H1 (cell line): ENCODE results near the gene TECR. TPM values are rescaled to one million over a fixed set of nuclear protein-coding genes. Genes with fewer than 3 reads are reported as not detected.

ENCODE experiments used
- ASH2L ChIP-seq: fragments of 200-600, 300-600 bp; sonication (generic); IDR thresholded peaks from one replicate; pipeline ENCODE4 v1.7.1; 2017; ENCODE audit warnings: low read length
- CBX8 ChIP-seq: fragments of 300-800, 300-1000 bp; sonication (generic); IDR thresholded peaks from 2 replicates; pipeline ENCODE4 v1.7.1; 2016; ENCODE audit warnings: low read depth, low read length, borderline replicate concordance
- CHD1 ChIP-seq: IDR thresholded peaks from 2 replicates; pipeline ENCODE4 v1.6.1; 2012; ENCODE audit warnings: low read depth, low read length, improper control_type of control experiment
- CHD2 ChIP-seq: IDR thresholded peaks from 2 replicates; pipeline ENCODE4 v1.6.1; 2012; ENCODE audit warnings: low read length, improper control_type of control experiment
- CTBP2 ChIP-seq: IDR thresholded peaks from 2 replicates; pipeline ENCODE4 v1.7.0; 2011; ENCODE audit warnings: borderline replicate concordance, mild to moderate bottlenecking, moderate library complexity, mixed read lengths, low read length; ENCODE audit not compliant: insufficient read depth, insufficient read length
- GTF2F1 ChIP-seq: IDR thresholded peaks from 2 replicates; pipeline ENCODE4 v1.6.1; 2012; ENCODE audit warnings: low read depth, low read length, improper control_type of control experiment, borderline replicate concordance
- JUN ChIP-seq: IDR thresholded peaks from 2 replicates; pipeline ENCODE4 v1.6.1; 2011; ENCODE audit warnings: low read depth, mild to moderate bottlenecking, improper control_type of control experiment, low read length
- KDM1A ChIP-seq: fragments of 200-600, 300-600 bp; sonication (generic); IDR thresholded peaks from 2 replicates; pipeline ENCODE4 v1.7.1; 2016; ENCODE audit warnings: mild to moderate bottlenecking, low read length, borderline replicate concordance
- KDM4A ChIP-seq: IDR thresholded peaks from one replicate; pipeline ENCODE4 v1.7.1; 2012; ENCODE audit warnings: low read depth, mild to moderate bottlenecking, moderate library complexity, low read length, inconsistent platforms; ENCODE audit not compliant: severe bottlenecking
- MAFK ChIP-seq: IDR thresholded peaks from 2 replicates; pipeline ENCODE4 v1.6.1; 2012; ENCODE audit warnings: low read depth, mild to moderate bottlenecking, improper control_type of control experiment, low read length
- POLR2AphosphoS5 ChIP-seq: IDR thresholded peaks from 2 replicates; pipeline ENCODE4 v1.6.1; 2011; ENCODE audit warnings: low read depth, low read length
- RBBP5 ChIP-seq: IDR thresholded peaks from 2 replicates; pipeline ENCODE4 v1.7.1; 2012; ENCODE audit warnings: low read depth, mild to moderate bottlenecking, inconsistent platforms, low read length, moderate library complexity, borderline replicate concordance
- RXRA ChIP-seq: IDR thresholded peaks from 2 replicates; pipeline ENCODE4 v1.6.1; 2011; ENCODE audit warnings: low read depth, mild to moderate bottlenecking, low read length, moderate library complexity; ENCODE audit not compliant: insufficient read depth
- SIX5 ChIP-seq: IDR thresholded peaks from 2 replicates; pipeline ENCODE4 v1.6.1; 2011; ENCODE audit warnings: mild to moderate bottlenecking, low read depth, low read length
- TAF1 ChIP-seq: IDR thresholded peaks from 2 replicates; pipeline ENCODE4 v1.6.1; 2011; ENCODE audit warnings: mild to moderate bottlenecking, low read depth, low read length
- TBP ChIP-seq: IDR thresholded peaks from 2 replicates; pipeline ENCODE4 v1.6.1; 2011; ENCODE audit warnings: low read depth, low read length, improper control_type of control experiment
- TCF12 ChIP-seq: IDR thresholded peaks from 2 replicates; pipeline ENCODE4 v1.6.1; 2011; ENCODE audit warnings: low read depth, mild to moderate bottlenecking, low read length
- TEAD4 ChIP-seq: IDR thresholded peaks from 2 replicates; pipeline ENCODE4 v1.6.1; 2012; ENCODE audit warnings: low read depth, low read length, inconsistent platforms, mixed read lengths
- ZNF274 ChIP-seq: IDR thresholded peaks from 2 replicates; pipeline ENCODE4 v1.7.0; 2012; ENCODE audit warnings: low read length, borderline replicate concordance; ENCODE audit errors: extremely low read depth
- polyA plus RNA-seq, 7 experiments: library from polyadenylated mRNA; depleted of rRNA in 3 of 7; stranded (reverse) in 5 of 7; unstranded in 2 of 7; fragments of >200 nt in 5 of 7; fragments of 200-250 nt in 2 of 7; gene quantifications; 1 replicate in 5 of 7; 2 replicates in 1 of 7; 4 replicates in 1 of 7; pipeline versions ENCODE4 v1.2.1 to v1.2.3, GENCODE V29; 2011 to 2013; ENCODE audit warnings: missing spikeins in 2 of 7, mixed read lengths in 2 of 7
- total RNA-seq: library from RNA; stranded (reverse); fragmentation: NEBNext Ultra II Directional; extraction: Animal tissue kit (Norgen Biotek cat#: 25700); gene quantifications from 2 replicates; pipeline ENCODE4 v1.2.1, GENCODE V29; 2021
- TF ChIP-seq, protein P1 (sequence below): IDR thresholded peaks from 2 replicates; pipeline ENCODE4 v1.6.1; 2011; ENCODE audit warnings: low read depth, mild to moderate bottlenecking, low read length; ENCODE audit not compliant: insufficient read depth
- TF ChIP-seq, protein P2 (sequence below): IDR thresholded peaks from 2 replicates; pipeline ENCODE4 v1.6.1; 2012; ENCODE audit warnings: inconsistent platforms
- TF ChIP-seq, protein P3 (sequence below): IDR thresholded peaks from 2 replicates; pipeline ENCODE4 v1.6.1; 2011; ENCODE audit warnings: low read length, improper control_type of control experiment

The TECR gene
- total and polyA plus RNA-seq, 2 of the 8 experiments (the other 6 are each of a cell fraction or from before 2014, with no cell fraction given): 172 to 405 TPM

DNA sequence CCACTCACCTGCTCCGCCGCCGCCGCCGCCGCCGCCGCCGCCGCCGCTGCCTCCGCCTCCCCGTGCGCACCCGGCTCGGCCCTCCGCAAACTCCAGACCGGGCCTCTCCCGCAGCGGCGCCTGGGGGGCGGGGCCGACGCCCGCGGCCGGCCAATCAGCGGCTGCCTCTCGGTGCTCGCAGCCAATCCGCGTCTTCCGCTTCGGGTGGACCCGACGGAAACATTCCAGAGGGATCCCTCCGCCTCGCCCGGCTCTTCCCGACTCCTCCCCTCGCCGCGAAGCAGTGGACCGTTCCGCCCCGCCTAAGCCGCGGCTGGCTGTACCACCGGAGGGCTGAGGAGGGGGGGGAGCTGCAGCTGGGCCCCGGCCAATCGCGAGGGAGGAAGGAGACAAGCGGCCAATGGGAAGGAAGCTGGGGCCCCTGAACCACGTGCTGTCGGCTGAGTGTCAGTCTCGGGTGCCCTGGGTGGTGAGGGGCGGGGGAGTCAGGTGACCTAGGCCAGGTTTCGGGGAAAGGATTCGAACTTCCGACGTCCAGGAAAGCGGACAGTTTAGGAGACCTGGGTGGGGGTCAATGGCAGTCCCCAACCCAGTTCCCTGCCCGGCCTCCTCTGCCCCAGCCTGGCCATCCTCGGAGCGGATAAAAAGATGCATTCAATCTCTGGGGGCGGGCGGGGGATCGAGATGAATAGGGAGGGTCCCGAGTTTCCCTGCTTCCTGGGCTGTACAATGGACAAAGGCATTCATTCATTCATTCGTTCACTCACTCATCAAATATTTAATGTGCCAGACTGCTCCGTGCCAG lies 33.2 kb upstream of the TECR start, which contains the start of gene GIPC1 (continued):
- TF ChIP-seq CBX8 (no peak), GTF2F1 (0 out of 2 replicates have a peak, but pooled peaks have one; percentile 41), SIX5 (0 out of 2 replicates have a peak, but pooled peaks have one; percentile 42), MAFK (no peak), RBBP5 (no peak), JUN (no peak), TBP (peak; percentile 40; the same call in 1 of the 2 replicates), ZNF274 (no peak), ASH2L (no peak), RXRA (no peak), CHD2 (peak; percentile 82), POLR2AphosphoS5 (no peak), CTBP2 (no peak), KDM1A (no peak), TCF12 (no peak), CHD1 (peak; percentile 96), TEAD4 (peak; percentile 84), TAF1 (peak; percentile 6; the same call in 1 of the 2 replicates), KDM4A (peak; percentile 49)
- TF ChIP-seq, protein P1, sequence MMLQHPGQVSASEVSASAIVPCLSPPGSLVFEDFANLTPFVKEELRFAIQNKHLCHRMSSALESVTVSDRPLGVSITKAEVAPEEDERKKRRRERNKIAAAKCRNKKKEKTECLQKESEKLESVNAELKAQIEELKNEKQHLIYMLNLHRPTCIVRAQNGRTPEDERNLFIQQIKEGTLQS: peak; percentile 68
- TF ChIP-seq, protein P2, sequence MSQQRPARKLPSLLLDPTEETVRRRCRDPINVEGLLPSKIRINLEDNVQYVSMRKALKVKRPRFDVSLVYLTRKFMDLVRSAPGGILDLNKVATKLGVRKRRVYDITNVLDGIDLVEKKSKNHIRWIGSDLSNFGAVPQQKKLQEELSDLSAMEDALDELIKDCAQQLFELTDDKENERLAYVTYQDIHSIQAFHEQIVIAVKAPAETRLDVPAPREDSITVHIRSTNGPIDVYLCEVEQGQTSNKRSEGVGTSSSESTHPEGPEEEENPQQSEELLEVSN: peak; percentile 46; the same call in 1 of the 2 replicates
- TF ChIP-seq, protein P3, sequence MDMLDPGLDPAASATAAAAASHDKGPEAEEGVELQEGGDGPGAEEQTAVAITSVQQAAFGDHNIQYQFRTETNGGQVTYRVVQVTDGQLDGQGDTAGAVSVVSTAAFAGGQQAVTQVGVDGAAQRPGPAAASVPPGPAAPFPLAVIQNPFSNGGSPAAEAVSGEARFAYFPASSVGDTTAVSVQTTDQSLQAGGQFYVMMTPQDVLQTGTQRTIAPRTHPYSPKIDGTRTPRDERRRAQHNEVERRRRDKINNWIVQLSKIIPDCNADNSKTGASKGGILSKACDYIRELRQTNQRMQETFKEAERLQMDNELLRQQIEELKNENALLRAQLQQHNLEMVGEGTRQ: peak; percentile 93
